Smooth muscle cell (in vitro differentiated cells): ENCODE data around the gene COL27A1. TPM values are rescaled to one million over a fixed set of nuclear protein-coding genes. Genes with fewer than 3 reads are reported as not detected.

Experiments
- DNase-seq: peaks from one replicate; lab custom pipeline; 2025; ENCODE audit not compliant: unreplicated experiment; lab: John Stamatoyannopoulos, UW
- H2AFZ ChIP-seq: fragments of 200-600 bp; sonication (generic); 2 replicates; pipeline ENCODE4 v1.6.0; 2016; ENCODE audit warnings: antibody characterized with exemption, low read depth, mild to moderate bottlenecking
- H3F3A ChIP-seq: fragments of 200-600 bp; sonication (generic); 2 replicates; pipeline ENCODE4 v1.6.0; 2017; ENCODE audit warnings: antibody characterized with exemption, low read depth
- H3K27ac ChIP-seq: fragments of 200-600 bp; sonication (generic); 2 replicates; pipeline ENCODE4 v1.5.1; 2016; ENCODE audit warnings: low read depth, mild to moderate bottlenecking
- H3K27me3 ChIP-seq: fragments of 200-600 bp; sonication (generic); 2 replicates; pipeline ENCODE4 v1.6.1; 2016; ENCODE audit warnings: low read depth, mild to moderate bottlenecking
- H3K36me3 ChIP-seq: fragments of 200-600 bp; sonication (generic); 2 replicates; pipeline ENCODE4 v1.5.1; 2016; ENCODE audit warnings: low read depth
- H3K4me1 ChIP-seq: fragments of 200-600 bp; sonication (generic); 2 replicates; pipeline ENCODE4 v1.5.1; 2016; ENCODE audit warnings: low read depth
- H3K4me2 ChIP-seq: fragments of 200-600 bp; sonication (generic); 2 replicates; pipeline ENCODE4 v1.6.0; 2016; ENCODE audit warnings: mild to moderate bottlenecking
- H3K4me3 ChIP-seq: fragments of 200-600 bp; sonication (generic); 2 replicates; pipeline ENCODE4 v1.5.1; 2016; ENCODE audit warnings: mild to moderate bottlenecking
- H3K79me2 ChIP-seq: fragments of 200-600 bp; sonication (generic); 2 replicates; pipeline ENCODE4 v1.6.0; 2016; ENCODE audit warnings: low read depth, mild to moderate bottlenecking
- H3K9ac ChIP-seq: fragments of 200-600 bp; sonication (generic); 2 replicates; pipeline ENCODE4 v1.6.0; 2016; ENCODE audit warnings: low read depth
- H3K9me3 ChIP-seq: fragments of 200-600 bp; sonication (generic); replicated peaks from 2 replicates; pipeline ENCODE4 v1.5.1; 2016; ENCODE audit warnings: low read depth
- H4K20me1 ChIP-seq: fragments of 200-600 bp; sonication (generic); 2 replicates; pipeline ENCODE4 v1.6.0; 2016; ENCODE audit warnings: low read depth
- CTCF ChIP-seq: fragments of 200-600 bp; sonication (generic); IDR thresholded peaks from 2 replicates; pipeline ENCODE4 v1.5.1; 2017; ENCODE audit warnings: borderline replicate concordance, mild to moderate bottlenecking, antibody characterized with exemption; ENCODE audit not compliant: insufficient read depth, poor library complexity, severe bottlenecking
- WGBS: methylation state at CpG from one replicate; pipeline ENCODE4 v1.1.7; 2016; ENCODE audit warnings: low lambda C conversion rate; 5-methylcytosine and 5-hydroxymethylcytosine counted together
- polyA plus RNA-seq: library from polyadenylated mRNA; unstranded; fragments of >200 nt; fragmentation: Nextera tagmentation; extraction: Ambion mirVana; gene quantifications from 2 replicates; pipeline ENCODE4 v1.2.1, GENCODE V29; 2016
- total RNA-seq: library from RNA; depleted of rRNA; stranded (reverse); fragments of >200 nt; gene quantifications from 2 replicates; pipeline ENCODE4 v1.2.3, GENCODE V29; 2014

COL27A1 gene
- total and polyA plus RNA-seq, 2 experiments from 2014 or later, result 18.1 to 19.9 TPM

- WGBS, result 92% methylated on average over 21 of the region's 21 CpGs
- H3K4me1 ChIP-seq, result no peaks in the 10 kb centered on the region
- no peaks in the 10 kb centered on the region for H3K79me2 ChIP-seq
- no peak for TF ChIP-seq CTCF
- no peak overlapping the region for H2AFZ ChIP-seq
- no peaks in the 10 kb centered on the region for H3K9me3 ChIP-seq
- no peaks in the 10 kb centered on the region for H3K36me3 ChIP-seq
- no peaks in the 10 kb centered on the region for H4K20me1 ChIP-seq
- no peaks in the 10 kb centered on the region for H3K27me3 ChIP-seq
- H3K4me2 ChIP-seq, result no peak overlapping the region
- no peak for DNase-seq
- no peak overlapping the region for H3K27ac ChIP-seq
- no peak overlapping the region for H3K4me3 ChIP-seq
- H3K9ac ChIP-seq, result no peak overlapping the region
- H3F3A ChIP-seq, result no peaks in the 10 kb centered on the region
These were observed 37.1 kb upstream of the COL27A1 start for GRCh38 chr9:114117996-114118830.

- Histone ChIP-seq H4K20me1 (no peaks in the 10 kb centered on the region), H3K4me2 (no peak overlapping the region), H3F3A (no peaks in the 10 kb centered on the region), H3K27ac (no peak overlapping the region), H3K36me3 (no peaks in the 10 kb centered on the region), H3K27me3 (no peaks in the 10 kb centered on the region), H3K9ac (no peak overlapping the region), H3K4me1 (no peaks in the 10 kb centered on the region), H3K9me3 (no peaks in the 10 kb centered on the region), H2AFZ (no peak overlapping the region), H3K79me2 (no peaks in the 10 kb centered on the region), H3K4me3 (no peak overlapping the region)
- WGBS, result 75% methylated on average over 9 of the region's 9 CpGs
- no peak for TF ChIP-seq CTCF
- no peak for DNase-seq
These were observed 35.8 kb upstream of the COL27A1 start for GRCh38 chr9:114119242-114120191.

- Histone ChIP-seq H3K4me1 (no peaks in the 10 kb centered on the region), H3K27me3 (no peaks in the 10 kb centered on the region), H3K9ac (no peak overlapping the region), H3K79me2 (no peaks in the 10 kb centered on the region), H3K9me3 (no peaks in the 10 kb centered on the region), H3F3A (no peaks in the 10 kb centered on the region), H3K27ac (no peak overlapping the region), H2AFZ (no peak overlapping the region), H3K36me3 (no peaks in the 10 kb centered on the region), H4K20me1 (no peaks in the 10 kb centered on the region), H3K4me2 (no peak overlapping the region), H3K4me3 (no peak overlapping the region)
- DNase-seq, result no peak
- 85% methylated on average over 4 of the region's 4 CpGs for WGBS
- TF ChIP-seq CTCF, result no peak
These were observed 34.9 kb upstream of the COL27A1 start for GRCh38 chr9:114120192-114121014.
